HepG2 (cell line): ENCODE results near the gene TNFRSF6B. TPM values are rescaled to one million over a fixed set of nuclear protein-coding genes. Genes with fewer than 3 reads are reported as not detected.

Experiments used
- FOXK2 ChIP-seq: fragments of 450-650 bp; IDR thresholded peaks from 2 replicates; pipeline ENCODE4 v1.6.1; 2016
- HNRNPLL ChIP-seq: fragments of 200-400 bp; formaldehyde crosslinking; IDR thresholded peaks from 2 replicates; pipeline ENCODE4 v1.6.1; 2017; ENCODE audit warnings: mild to moderate bottlenecking, low read depth, low read length; ENCODE audit not compliant: poor library complexity, severe bottlenecking
- MTF1 ChIP-seq: sonication (generic); formaldehyde crosslinking; IDR thresholded peaks from 2 replicates; pipeline ENCODE4 v1.5.0; 2020; ENCODE audit warnings: missing genetic modification reagents
- ONECUT2 ChIP-seq: sonication (generic); formaldehyde crosslinking; IDR thresholded peaks from 2 replicates; pipeline ENCODE4 v1.4.0; 2020; ENCODE audit warnings: missing genetic modification reagents
- PHF8 ChIP-seq: sonication (generic); formaldehyde crosslinking; IDR thresholded peaks from 2 replicates; pipeline ENCODE4 v1.5.0; 2020; ENCODE audit warnings: missing genetic modification reagents
- RBM22 ChIP-seq: fragments of 200-400 bp; formaldehyde crosslinking; optimal IDR thresholded peaks from 2 replicates; pipeline ENCODE3; 2017; ENCODE audit warnings: mild to moderate bottlenecking, low read length, moderate library complexity
- RFXANK ChIP-seq: IDR thresholded peaks from 2 replicates; pipeline ENCODE4 v1.6.1; 2016
- ZC3H13 ChIP-seq: sonication (generic); formaldehyde crosslinking; IDR thresholded peaks from 2 replicates; pipeline ENCODE4 v1.8.1; 2023; ENCODE audit warnings: mild to moderate bottlenecking, missing genetic modification reagents, moderate library complexity
- ZNF124 ChIP-seq: sonication (generic); formaldehyde crosslinking; IDR thresholded peaks from 2 replicates; pipeline ENCODE4 v1.4.0; 2020; ENCODE audit warnings: missing genetic modification reagents
- ZNF282 ChIP-seq: fragments of 450-650 bp; IDR thresholded peaks from 2 replicates; pipeline ENCODE4 v1.6.1; 2018; ENCODE audit not compliant: partially characterized antibody
- ZNF672 ChIP-seq: sonication (generic); formaldehyde crosslinking; IDR thresholded peaks from 2 replicates; pipeline ENCODE4 v1.8.1; 2022; ENCODE audit warnings: missing genetic modification reagents
- ZNF709 ChIP-seq: sonication (generic); formaldehyde crosslinking; IDR thresholded peaks from 2 replicates; pipeline ENCODE4 v1.5.0; 2020; ENCODE audit warnings: mild to moderate bottlenecking, missing genetic modification reagents
- ZNF737 ChIP-seq: sonication (generic); formaldehyde crosslinking; IDR thresholded peaks from 2 replicates; pipeline ENCODE4 v1.5.0; 2020; ENCODE audit warnings: missing genetic modification reagents, mild to moderate bottlenecking, borderline replicate concordance
- ZNF749 ChIP-seq: sonication (generic); formaldehyde crosslinking; IDR thresholded peaks from 2 replicates; pipeline ENCODE4 v1.8.0; 2022; ENCODE audit warnings: mild to moderate bottlenecking, missing genetic modification reagents, moderate library complexity, borderline replicate concordance
- ZNF841 ChIP-seq: sonication (generic); formaldehyde crosslinking; IDR thresholded peaks from 2 replicates; pipeline ENCODE4 v1.8.1; 2023; ENCODE audit warnings: missing genetic modification reagents, borderline replicate concordance
- ZNF891 ChIP-seq: sonication (generic); formaldehyde crosslinking; IDR thresholded peaks from 2 replicates; pipeline ENCODE4 v1.5.0; 2020; ENCODE audit warnings: mild to moderate bottlenecking, missing genetic modification reagents
- polyA plus RNA-seq, 8 experiments: library from polyadenylated mRNA; depleted of rRNA in 3 of 8; stranded (reverse) in 7 of 8; unstranded in 1 of 8; fragments of >200 nt; fragmentation: Illumina TruSeq in 4 of 8; extraction: Trizol in 4 of 8; gene quantifications; 2 replicates each; pipeline versions ENCODE4 v1.2.1 to v1.2.3, GENCODE V29; 2011 to 2016; ENCODE audit warnings: low read depth in 4 of 8, missing spikeins in 1 of 8, mixed read lengths in 1 of 8; ENCODE audit not compliant: insufficient read depth in 1 of 8
- total RNA-seq, 5 experiments: library from RNA; depleted of rRNA; stranded (reverse); fragments of >200 nt; fragmentation: Illumina TruSeq; extraction: Trizol; gene quantifications; 2 replicates each; pipeline ENCODE4 v1.2.3, GENCODE V29; 2016; ENCODE audit warnings: low read depth in 1 of 5
- TF ChIP-seq, protein P1 (sequence below): IDR thresholded peaks from 2 replicates; pipeline ENCODE4 v1.6.1; 2018; ENCODE audit warnings: missing genetic modification reagents, mild to moderate bottlenecking, missing compliant biosample characterization
- TF ChIP-seq, protein P2 (sequence below): sonication (generic); formaldehyde crosslinking; IDR thresholded peaks from 2 replicates; pipeline ENCODE4 v1.4.0; 2020; ENCODE audit warnings: mild to moderate bottlenecking, missing genetic modification reagents
- TF ChIP-seq, protein P3 (sequence below): sonication (generic); formaldehyde crosslinking; IDR thresholded peaks from 2 replicates; pipeline ENCODE4 v1.8.0; 2022; ENCODE audit warnings: mild to moderate bottlenecking, missing genetic modification reagents

The TNFRSF6B gene
- total and polyA plus RNA-seq, 2 of the 13 experiments (the other 11 are each of a cell fraction or from before 2014, with no cell fraction given): 0.24 TPM; not detected in 1

DNA sequence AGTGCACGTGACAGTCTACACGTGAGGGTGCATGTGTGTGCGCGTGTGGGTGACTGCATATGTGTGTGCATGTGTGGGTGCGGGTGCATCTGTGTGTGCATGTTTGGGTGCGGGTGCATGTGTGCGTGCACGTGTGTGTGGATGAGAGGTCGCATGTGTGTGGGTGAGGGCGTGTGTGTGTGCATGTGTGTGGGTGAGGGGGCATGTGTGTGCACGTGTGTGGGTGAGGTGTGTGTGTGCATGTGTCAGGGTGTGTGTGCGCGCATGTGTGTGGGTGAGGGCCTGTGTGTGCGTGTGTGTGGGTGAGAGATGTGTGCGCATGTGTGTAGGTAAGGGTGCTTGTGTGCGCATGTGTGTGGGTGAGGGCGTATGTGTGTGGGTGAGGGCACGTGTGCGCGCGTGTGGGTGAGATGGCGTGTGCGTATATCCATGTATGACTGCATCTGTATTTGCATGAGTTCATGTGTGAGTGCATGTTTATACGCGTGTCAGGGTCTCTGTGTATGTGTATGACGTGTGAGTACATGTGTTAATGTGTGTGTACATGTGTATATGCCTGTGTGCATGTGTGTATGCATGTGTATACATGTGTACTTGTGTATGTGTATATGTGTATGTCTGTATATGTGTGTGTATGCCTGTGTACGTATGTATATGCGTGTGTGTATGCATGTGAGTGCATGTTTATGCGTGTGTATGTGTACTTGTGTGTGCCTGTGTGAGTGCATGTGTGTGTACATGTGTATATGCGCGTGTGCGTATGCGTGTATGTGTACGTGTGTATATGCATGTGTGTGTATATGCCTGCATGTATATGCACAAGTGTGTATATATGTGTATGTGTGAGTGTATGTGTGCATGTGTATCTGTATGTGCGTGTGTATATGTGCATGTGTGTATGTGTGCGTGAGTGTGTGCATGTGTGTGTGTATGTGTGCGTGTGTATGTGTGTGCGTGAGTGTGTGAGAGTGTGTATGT, 36.0 kb downstream of the TNFRSF6B start (continued):
- TF ChIP-seq, protein P1, sequence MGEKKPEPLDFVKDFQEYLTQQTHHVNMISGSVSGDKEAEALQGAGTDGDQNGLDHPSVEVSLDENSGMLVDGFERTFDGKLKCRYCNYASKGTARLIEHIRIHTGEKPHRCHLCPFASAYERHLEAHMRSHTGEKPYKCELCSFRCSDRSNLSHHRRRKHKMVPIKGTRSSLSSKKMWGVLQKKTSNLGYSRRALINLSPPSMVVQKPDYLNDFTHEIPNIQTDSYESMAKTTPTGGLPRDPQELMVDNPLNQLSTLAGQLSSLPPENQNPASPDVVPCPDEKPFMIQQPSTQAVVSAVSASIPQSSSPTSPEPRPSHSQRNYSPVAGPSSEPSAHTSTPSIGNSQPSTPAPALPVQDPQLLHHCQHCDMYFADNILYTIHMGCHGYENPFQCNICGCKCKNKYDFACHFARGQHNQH (CRISPR knock-in tag): no peak
- TF ChIP-seq RFXANK (no peak), HNRNPLL (peak; percentile 94), RBM22 (peak; percentile 46), ZNF672 (CRISPR knock-in tag) (0 out of 2 replicates have a peak, but pooled peaks have one; percentile 71), ZNF737 (0 out of 2 replicates have a peak, but pooled peaks have one; percentile 53), ONECUT2 (CRISPR knock-in tag) (no peak), MTF1 (CRISPR knock-in tag) (no peak), ZNF841 (CRISPR knock-in tag) (0 out of 2 replicates have a peak, but pooled peaks have one; percentile 50), ZNF891 (CRISPR knock-in tag) (no peak), ZNF709 (CRISPR knock-in tag) (no peak), ZC3H13 (CRISPR knock-in tag) (peak; percentile 23; the same call in 1 of the 2 replicates), ZNF124 (CRISPR knock-in tag) (no peak), FOXK2 (peak; percentile 27; the same call in 1 of the 2 replicates), ZNF282 (peak; percentile 7), PHF8 (CRISPR knock-in tag) (no peak), ZNF749 (CRISPR knock-in tag) (no peak)
- TF ChIP-seq, protein P2, sequence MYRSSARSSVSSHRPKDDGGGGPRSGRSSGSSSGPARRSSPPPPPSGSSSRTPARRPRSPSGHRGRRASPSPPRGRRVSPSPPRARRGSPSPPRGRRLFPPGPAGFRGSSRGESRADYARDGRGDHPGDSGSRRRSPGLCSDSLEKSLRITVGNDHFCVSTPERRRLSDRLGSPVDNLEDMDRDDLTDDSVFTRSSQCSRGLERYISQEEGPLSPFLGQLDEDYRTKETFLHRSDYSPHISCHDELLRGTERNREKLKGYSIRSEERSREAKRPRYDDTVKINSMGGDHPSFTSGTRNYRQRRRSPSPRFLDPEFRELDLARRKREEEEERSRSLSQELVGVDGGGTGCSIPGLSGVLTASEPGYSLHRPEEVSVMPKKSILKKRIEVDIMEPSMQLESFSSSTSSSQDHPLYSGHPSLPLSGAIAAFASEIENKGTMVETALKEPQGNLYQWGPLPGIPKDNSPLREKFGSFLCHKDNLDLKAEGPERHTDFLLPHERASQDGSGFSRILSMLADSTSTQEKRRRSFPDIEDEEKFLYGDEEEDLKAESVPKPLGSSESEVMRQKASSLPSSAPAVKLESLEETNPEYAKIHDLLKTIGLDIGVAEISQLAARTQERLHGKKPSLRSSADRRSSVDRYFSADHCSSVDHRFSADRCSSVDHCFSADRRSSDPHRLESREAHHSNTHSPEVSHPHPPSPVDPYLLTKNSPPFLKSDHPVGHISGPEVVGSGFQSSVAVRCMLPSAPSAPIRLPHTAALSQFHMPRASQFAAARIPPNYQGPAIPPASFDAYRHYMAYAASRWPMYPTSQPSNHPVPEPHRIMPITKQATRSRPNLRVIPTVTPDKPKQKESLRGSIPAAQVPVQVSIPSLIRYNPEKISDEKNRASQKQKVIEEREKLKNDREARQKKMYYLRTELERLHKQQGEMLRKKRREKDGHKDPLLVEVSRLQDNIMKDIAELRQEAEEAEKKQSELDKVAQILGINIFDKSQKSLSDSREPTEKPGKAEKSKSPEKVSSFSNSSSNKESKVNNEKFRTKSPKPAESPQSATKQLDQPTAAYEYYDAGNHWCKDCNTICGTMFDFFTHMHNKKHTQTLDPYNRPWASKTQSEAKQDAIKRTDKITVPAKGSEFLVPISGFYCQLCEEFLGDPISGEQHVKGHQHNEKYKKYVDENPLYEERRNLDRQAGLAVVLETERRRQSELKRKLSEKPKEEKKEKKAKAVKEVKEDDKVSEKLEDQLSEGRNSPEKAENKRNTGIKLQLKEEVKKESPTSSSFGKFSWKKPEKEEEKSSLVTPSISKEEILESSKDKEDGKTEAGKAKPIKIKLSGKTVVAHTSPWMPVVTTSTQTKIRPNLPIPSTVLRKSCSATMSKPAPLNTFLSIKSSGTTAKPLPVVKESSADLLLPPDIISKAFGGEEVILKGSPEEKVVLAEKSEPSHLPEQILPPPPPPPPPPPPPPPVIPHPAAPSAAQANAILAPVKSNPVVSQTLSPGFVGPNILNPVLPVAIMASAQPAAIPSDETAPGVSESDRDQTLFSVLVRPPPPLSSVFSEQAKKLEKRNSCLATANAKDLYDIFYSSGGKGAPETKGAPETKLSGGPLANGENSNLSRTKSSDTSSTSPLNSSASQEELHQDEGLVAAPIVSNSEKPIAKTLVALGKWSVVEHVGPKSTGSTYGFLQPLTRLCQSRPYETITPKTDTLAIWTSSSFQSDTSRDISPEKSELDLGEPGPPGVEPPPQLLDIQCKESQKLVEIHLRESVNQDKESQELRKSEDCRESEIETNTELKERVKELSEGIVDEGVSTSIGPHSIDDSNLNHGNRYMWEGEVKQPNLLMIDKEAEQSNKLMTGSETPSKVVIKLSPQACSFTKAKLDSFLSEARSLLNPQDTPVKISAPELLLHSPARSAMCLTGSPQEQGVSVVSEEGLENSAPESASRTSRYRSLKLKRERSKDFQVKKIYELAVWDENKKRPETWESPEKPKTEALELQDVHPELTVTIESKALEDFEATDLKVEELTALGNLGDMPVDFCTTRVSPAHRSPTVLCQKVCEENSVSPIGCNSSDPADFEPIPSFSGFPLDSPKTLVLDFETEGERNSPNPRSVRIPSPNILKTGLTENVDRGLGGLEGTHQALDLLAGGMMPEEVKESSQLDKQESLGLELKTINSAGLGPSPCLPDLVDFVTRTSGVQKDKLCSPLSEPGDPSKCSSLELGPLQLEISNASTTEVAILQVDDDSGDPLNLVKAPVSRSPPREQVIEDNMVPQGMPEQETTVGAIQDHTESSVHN (CRISPR knock-in tag): peak; percentile 50; the same call in 1 of the 2 replicates
- TF ChIP-seq, protein P3, sequence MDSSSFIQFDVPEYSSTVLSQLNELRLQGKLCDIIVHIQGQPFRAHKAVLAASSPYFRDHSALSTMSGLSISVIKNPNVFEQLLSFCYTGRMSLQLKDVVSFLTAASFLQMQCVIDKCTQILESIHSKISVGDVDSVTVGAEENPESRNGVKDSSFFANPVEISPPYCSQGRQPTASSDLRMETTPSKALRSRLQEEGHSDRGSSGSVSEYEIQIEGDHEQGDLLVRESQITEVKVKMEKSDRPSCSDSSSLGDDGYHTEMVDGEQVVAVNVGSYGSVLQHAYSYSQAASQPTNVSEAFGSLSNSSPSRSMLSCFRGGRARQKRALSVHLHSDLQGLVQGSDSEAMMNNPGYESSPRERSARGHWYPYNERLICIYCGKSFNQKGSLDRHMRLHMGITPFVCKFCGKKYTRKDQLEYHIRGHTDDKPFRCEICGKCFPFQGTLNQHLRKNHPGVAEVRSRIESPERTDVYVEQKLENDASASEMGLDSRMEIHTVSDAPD (CRISPR knock-in tag): no peak
